ENCODE measurements around the gene ELL. TPM values are rescaled to one million over a fixed set of nuclear protein-coding genes. Genes with fewer than 3 reads are reported as not detected.

Gene ELL
- total and polyA plus RNA-seq, 9 of the 15 experiments (the other 6 are each of a cell fraction or from before 2014, with no cell fraction given), result 0.24 to 22.5 (median 4.1) TPM

DNA sequence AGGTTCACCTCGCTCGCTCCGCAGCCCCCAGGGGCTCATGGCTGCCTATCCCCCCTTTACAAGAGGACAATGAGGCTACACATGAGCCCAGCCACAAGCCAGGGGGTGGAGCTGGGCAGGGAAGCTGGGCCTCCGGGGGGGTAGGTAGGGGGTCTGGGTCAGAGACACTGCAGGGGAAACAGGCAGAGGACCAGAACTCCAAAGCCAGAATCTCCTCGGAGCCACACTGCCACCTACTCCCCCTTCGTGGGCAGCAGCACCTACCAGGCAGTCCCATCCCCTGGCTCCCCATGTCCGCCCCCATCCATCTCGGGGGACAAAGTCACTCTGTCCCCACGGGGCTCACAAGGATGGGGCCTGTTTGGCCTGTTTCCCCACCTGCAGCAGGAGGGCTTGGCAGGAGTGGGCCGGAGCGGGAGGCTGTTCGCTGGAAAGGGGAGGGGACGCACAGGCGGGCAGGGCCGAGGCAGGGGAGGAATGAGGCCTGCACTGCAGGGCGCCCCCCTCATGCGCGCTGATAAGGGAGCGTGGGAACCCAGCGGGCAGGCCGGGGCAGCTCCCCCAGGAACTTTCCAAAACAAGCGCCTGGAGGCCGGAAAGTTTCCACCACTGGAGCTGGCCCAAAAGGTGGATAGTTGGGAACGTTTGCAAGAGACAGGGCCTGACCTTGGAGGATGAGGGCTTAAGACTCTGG lies 83.4 kb downstream of the ELL start (continued):
- TF ChIP-seq, protein P1, sequence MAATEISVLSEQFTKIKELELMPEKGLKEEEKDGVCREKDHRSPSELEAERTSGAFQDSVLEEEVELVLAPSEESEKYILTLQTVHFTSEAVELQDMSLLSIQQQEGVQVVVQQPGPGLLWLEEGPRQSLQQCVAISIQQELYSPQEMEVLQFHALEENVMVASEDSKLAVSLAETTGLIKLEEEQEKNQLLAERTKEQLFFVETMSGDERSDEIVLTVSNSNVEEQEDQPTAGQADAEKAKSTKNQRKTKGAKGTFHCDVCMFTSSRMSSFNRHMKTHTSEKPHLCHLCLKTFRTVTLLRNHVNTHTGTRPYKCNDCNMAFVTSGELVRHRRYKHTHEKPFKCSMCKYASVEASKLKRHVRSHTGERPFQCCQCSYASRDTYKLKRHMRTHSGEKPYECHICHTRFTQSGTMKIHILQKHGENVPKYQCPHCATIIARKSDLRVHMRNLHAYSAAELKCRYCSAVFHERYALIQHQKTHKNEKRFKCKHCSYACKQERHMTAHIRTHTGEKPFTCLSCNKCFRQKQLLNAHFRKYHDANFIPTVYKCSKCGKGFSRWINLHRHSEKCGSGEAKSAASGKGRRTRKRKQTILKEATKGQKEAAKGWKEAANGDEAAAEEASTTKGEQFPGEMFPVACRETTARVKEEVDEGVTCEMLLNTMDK (IDR thresholded peaks at IDR 0.05; ENCODE audit: borderline replicate concordance, insufficient read depth, low read depth, low read length, poor library complexity, severe bottlenecking), result no peak
- TF ChIP-seq ZNF184 (CRISPR knock-in tag; IDR thresholded peaks at IDR 0.05), result no peak
- no peak for TF ChIP-seq ZC3H8 (IDR thresholded peaks at IDR 0.05)
- TF ChIP-seq CBX3 (IDR thresholded peaks at IDR 0.05; ENCODE audit: borderline replicate concordance in 1 of 2, low read length in 2 of 2), result no peak
- 0 out of 2 replicates have a peak, but pooled peaks have one; percentile 27 for TF ChIP-seq CAMTA2 (CRISPR knock-in tag; conservative IDR thresholded peaks at IDR 0.05)
- no peak for TF ChIP-seq ZNF239 (CRISPR knock-in tag; IDR thresholded peaks at IDR 0.05)
- TF ChIP-seq, protein P2, sequence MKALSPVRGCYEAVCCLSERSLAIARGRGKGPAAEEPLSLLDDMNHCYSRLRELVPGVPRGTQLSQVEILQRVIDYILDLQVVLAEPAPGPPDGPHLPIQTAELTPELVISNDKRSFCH (CRISPR knock-in tag; IDR thresholded peaks at IDR 0.05), result no peak
- TF ChIP-seq, protein P2 (tag; IDR thresholded peaks at IDR 0.05), result 0 out of 2 replicates have a peak, but pooled peaks have one; percentile 53
- TF ChIP-seq, protein P3, sequence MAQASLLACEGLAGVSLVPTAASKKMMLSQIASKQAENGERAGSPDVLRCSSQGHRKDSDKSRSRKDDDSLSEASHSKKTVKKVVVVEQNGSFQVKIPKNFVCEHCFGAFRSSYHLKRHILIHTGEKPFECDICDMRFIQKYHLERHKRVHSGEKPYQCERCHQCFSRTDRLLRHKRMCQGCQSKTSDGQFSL (CRISPR knock-in tag; IDR thresholded peaks at IDR 0.05), result 0 out of 2 replicates have a peak, but pooled peaks have one; percentile 59
- TF ChIP-seq, protein P3 (tag; IDR thresholded peaks at IDR 0.05), result no peak; a peak in 1 of 4 replicates
- peak; percentile 78 for TF ChIP-seq CCNT2 (IDR thresholded peaks at IDR 0.05; ENCODE audit: borderline replicate concordance, extremely low read depth, insufficient read length, low read depth, low read length)
- no peak for TF ChIP-seq FOXA1 (IDR thresholded peaks at IDR 0.05; ENCODE audit: borderline replicate concordance)
- TF ChIP-seq CXXC5 (CRISPR knock-in tag; IDR thresholded peaks at IDR 0.05), result peak; percentile 91
- TF ChIP-seq, protein P4, sequence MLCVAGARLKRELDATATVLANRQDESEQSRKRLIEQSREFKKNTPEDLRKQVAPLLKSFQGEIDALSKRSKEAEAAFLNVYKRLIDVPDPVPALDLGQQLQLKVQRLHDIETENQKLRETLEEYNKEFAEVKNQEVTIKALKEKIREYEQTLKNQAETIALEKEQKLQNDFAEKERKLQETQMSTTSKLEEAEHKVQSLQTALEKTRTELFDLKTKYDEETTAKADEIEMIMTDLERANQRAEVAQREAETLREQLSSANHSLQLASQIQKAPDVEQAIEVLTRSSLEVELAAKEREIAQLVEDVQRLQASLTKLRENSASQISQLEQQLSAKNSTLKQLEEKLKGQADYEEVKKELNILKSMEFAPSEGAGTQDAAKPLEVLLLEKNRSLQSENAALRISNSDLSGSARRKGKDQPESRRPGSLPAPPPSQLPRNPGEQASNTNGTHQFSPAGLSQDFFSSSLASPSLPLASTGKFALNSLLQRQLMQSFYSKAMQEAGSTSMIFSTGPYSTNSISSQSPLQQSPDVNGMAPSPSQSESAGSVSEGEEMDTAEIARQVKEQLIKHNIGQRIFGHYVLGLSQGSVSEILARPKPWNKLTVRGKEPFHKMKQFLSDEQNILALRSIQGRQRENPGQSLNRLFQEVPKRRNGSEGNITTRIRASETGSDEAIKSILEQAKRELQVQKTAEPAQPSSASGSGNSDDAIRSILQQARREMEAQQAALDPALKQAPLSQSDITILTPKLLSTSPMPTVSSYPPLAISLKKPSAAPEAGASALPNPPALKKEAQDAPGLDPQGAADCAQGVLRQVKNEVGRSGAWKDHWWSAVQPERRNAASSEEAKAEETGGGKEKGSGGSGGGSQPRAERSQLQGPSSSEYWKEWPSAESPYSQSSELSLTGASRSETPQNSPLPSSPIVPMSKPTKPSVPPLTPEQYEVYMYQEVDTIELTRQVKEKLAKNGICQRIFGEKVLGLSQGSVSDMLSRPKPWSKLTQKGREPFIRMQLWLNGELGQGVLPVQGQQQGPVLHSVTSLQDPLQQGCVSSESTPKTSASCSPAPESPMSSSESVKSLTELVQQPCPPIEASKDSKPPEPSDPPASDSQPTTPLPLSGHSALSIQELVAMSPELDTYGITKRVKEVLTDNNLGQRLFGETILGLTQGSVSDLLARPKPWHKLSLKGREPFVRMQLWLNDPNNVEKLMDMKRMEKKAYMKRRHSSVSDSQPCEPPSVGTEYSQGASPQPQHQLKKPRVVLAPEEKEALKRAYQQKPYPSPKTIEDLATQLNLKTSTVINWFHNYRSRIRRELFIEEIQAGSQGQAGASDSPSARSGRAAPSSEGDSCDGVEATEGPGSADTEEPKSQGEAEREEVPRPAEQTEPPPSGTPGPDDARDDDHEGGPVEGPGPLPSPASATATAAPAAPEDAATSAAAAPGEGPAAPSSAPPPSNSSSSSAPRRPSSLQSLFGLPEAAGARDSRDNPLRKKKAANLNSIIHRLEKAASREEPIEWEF (CRISPR knock-in tag; IDR thresholded peaks at IDR 0.05), result no peak
- TF ChIP-seq HNRNPLL (IDR thresholded peaks at IDR 0.05; ENCODE audit: low read depth, low read length, poor library complexity, severe bottlenecking), result no peak
- TF ChIP-seq MTA3 (IDR thresholded peaks at IDR 0.05; ENCODE audit: borderline replicate concordance), result peak; percentile 90; the same call in 1 of the 2 replicates
